Ectodermal cell (in vitro differentiated cells): ENCODE data around the gene TACR1.

Experiments used
- H3K27ac ChIP-seq: 2 replicates; pipeline ENCODE4 v1.7.0; 2013; ENCODE audit warnings: mild to moderate bottlenecking, low read depth, low read length; ENCODE audit not compliant: insufficient read depth, poor library complexity, severe bottlenecking
- H3K27me3 ChIP-seq: 2 replicates; pipeline ENCODE4 v1.7.0; 2013; ENCODE audit warnings: mild to moderate bottlenecking, low read length; ENCODE audit not compliant: insufficient read depth, control insufficient read depth, poor library complexity, severe bottlenecking
- H3K36me3 ChIP-seq: one replicate; pipeline ENCODE4 v1.7.0; 2013; ENCODE audit warnings: low read length; ENCODE audit not compliant: control insufficient read depth, insufficient read depth
- H3K4me1 ChIP-seq: one replicate; pipeline ENCODE4 v1.7.0; 2013; ENCODE audit warnings: low read length; ENCODE audit not compliant: control insufficient read depth, insufficient read depth
- H3K4me3 ChIP-seq: 2 replicates; pipeline ENCODE4 v1.7.0; 2013; ENCODE audit warnings: low read depth, low read length, control low read depth; ENCODE audit not compliant: insufficient read depth
- H3K9me3 ChIP-seq: 2 replicates; pipeline ENCODE4 v1.7.0; 2013; ENCODE audit warnings: mild to moderate bottlenecking, low read length, moderate library complexity; ENCODE audit not compliant: control insufficient read depth
- WGBS, 2 experiments: methylation state at CpG; one replicate each; pipeline ENCODE4 v1.1.7; 2013; ENCODE audit warnings: missing lambda C conversion rate in 2 of 2; 5-methylcytosine and 5-hydroxymethylcytosine counted together

TACR1 gene

DNA sequence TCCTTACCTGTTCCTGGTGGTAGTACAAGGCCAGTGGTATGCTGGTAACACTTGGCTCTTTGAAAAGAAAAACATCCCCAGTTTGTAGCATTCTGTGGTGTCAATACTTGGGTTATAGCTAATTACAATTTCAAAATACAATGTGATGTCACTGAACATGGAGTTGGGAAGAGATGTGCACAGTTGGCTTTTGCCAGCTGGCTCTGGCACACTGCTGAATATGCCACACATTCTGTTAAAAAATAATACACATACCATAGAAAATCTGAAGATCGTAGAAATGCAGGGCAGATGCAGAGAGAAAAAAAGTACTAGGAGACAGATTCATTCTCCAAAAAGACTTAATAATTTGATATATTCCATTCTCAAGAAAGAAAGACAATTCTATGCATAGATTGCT, 101.5 kb downstream of the TACR1 start:
- Histone ChIP-seq H3K27me3 (no peaks in the 10 kb centered on the region), H3K9me3 (no peaks in the 10 kb centered on the region)
- 100% methylated on average over 1 of the region's 1 CpG; no CpG with 5 or more reads in 1 of the 2 experiments for WGBS, 2 experiments

DNA sequence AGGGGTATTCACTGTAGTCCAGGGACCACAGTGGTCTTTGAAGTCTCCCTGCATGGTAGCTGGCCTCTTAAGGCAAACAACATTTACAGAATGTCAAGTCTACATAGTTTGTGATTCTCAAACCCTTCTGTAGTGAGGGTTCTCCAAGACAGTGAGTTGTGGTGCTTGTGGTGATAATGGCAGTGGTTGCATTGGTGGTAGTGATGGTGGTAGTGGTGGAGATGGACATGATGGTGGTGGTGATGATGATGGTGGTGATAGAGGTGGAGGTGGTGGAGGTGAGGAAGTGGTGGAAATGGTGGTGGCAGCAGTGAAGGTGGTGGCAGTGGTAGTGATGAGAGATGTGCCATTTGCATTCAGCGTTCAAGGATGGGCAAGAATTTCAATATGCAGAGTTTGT, 104.9 kb downstream of the TACR1 start:
- no peak overlapping the region for H3K27ac ChIP-seq
- H3K9me3 ChIP-seq = no peaks in the 10 kb centered on the region
- H3K36me3 ChIP-seq = no peaks in the 10 kb centered on the region
- no peaks in the 10 kb centered on the region for H3K27me3 ChIP-seq
- 73 to 75% methylated on average over 1 of the region's 1 CpG for WGBS, 2 experiments
- no peak overlapping the region for H3K4me3 ChIP-seq
- H3K4me1 ChIP-seq = no peaks in the 10 kb centered on the region

More for the DNA sequence above, 101.5 kb downstream of the TACR1 start:
- Histone ChIP-seq H3K4me1 (no peaks in the 10 kb centered on the region), H3K27ac (no peak overlapping the region), H3K36me3 (no peaks in the 10 kb centered on the region), H3K4me3 (no peak overlapping the region)

DNA sequence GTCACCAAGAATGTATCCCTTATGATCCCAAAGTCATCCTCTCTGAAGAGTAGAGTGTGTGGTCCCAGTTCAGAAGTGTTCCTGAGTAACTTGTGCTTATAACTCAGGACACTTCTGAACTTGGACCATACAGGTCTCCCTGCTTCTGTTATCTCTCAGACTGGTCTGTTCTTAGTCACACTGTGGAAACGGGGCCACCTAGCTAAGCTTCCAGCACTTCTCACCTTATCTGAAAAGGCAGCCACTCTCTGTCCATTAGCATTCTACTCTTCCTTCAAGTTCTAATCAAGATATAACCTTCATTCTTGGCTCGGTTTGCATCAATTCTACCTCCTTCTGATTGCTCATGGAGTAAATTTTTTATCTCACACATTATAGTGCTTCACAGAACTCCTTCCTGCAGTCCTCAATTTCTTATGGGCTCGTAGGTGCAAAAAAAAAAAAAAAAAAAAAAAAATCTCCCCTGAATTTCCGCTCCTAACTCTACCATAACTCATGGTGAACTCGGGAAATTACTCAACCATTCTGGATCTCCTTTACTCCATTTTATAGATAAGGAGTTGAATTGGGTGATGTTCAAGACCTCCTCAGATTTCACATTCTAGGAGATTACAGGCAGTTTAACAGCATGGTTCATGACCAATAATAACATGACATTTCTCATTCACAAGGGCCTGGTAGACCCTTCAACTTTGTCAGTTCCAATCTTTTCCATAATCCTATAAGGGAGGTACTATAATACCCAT, 108.4 kb downstream of the TACR1 start:
- Histone ChIP-seq H3K36me3 (no peaks in the 10 kb centered on the region), H3K27me3 (no peaks in the 10 kb centered on the region), H3K4me1 (no peaks in the 10 kb centered on the region), H3K4me3 (no peak overlapping the region), H3K9me3 (no peaks in the 10 kb centered on the region), H3K27ac (no peak overlapping the region)
- WGBS, 2 experiments = 95 to 96% methylated on average over 3 of the region's 5 CpGs

DNA sequence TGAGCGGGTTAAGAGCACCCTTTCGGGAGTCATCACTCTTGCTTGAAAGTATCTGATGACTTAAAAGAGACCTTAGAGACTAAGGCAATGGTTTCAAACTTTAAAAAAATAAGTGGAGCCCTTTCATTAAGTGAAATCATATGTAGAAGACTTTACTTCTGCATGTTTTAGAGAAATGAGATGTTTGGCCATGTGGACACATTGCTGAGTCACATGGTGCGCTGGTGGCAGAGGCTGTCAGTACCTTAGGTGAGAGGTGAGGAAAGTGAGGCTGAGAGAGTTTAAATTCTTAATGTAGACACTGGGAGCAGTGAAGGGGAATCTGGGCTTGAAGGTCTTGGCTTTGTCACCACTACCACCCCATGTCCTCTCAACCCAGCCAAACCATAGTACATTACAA, 109.8 kb downstream of the TACR1 start:
- no peak overlapping the region for H3K27ac ChIP-seq
- H3K9me3 ChIP-seq = no peaks in the 10 kb centered on the region
- no peaks in the 10 kb centered on the region for H3K4me1 ChIP-seq
- WGBS, 2 experiments = 95 to 96% methylated on average over 3 of the region's 3 CpGs
- H3K27me3 ChIP-seq = no peaks in the 10 kb centered on the region
- H3K36me3 ChIP-seq = no peaks in the 10 kb centered on the region
- H3K4me3 ChIP-seq = no peak overlapping the region

DNA sequence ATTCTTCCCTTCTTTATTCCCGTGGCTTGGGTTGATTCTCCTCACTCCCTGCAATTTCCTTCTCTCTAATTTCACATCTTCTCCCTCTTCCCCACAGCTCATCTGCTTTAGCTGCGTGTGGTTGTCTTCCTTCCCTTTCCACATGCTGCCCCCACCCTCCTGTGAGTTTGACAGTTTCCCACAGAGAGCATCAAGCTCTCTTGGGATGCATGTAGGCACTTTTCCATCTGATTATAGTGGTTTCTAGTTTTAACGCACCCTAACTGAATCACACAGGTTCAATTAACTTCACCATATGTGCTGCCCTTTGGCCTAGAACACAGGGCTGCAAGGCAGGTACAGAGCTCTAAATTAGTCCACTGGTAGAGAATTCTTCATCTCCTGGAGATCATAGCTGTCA, 110.5 kb downstream of the TACR1 start:
- Histone ChIP-seq H3K27ac (no peak overlapping the region), H3K4me3 (no peak overlapping the region), H3K36me3 (no peaks in the 10 kb centered on the region), H3K9me3 (no peaks in the 10 kb centered on the region), H3K27me3 (no peaks in the 10 kb centered on the region), H3K4me1 (no peaks in the 10 kb centered on the region)
- WGBS, 2 experiments = 78 to 81% methylated on average over 3 of the region's 3 CpGs

DNA sequence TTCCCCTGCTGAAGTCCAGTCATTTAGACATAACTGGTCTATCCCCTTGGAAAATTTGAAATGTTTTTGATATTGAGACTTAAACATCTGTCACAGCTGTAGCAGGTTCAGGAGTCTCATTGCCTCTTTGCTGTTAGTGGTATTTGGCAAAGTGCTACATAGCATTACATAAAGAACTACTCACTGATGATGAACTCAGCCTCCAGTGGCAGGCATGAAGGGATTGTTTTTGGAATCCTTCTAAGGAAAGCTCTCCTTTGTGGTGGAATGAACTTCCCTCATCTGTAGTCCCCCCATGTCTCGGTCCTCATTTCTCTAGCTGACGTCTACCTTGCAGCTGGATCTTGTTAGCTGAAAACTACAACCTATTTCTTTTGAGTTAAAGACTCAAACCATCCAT, 111.6 kb downstream of the TACR1 start:
- H3K9me3 ChIP-seq = no peaks in the 10 kb centered on the region
- H3K4me3 ChIP-seq = no peak overlapping the region
- no peaks in the 10 kb centered on the region for H3K4me1 ChIP-seq
- 80 to 85% methylated on average over 2 of the region's 2 CpGs for WGBS, 2 experiments
- no peaks in the 10 kb centered on the region for H3K27me3 ChIP-seq
- H3K36me3 ChIP-seq = no peaks in the 10 kb centered on the region
- no peak overlapping the region for H3K27ac ChIP-seq

DNA sequence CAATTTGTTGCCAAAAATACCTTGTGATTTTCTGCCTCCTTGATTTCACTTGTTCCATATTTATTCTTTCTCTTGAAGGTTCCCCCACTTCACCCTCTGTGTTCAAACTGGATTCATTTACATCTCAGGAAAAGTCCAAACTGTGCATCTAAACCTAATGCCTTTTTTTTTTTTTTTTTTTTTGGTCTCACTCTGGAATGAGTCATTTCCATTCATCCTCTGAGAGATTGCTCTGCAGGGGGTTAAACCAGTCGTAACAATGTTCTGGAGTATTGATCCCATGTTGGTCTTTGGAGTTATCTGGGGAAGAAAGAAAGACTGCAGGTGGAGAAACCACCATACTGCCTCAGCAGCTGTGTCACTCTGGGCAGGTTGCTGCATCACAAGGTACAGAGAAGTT, 119.7 kb downstream of the TACR1 start:
- H3K27me3 ChIP-seq = no peaks in the 10 kb centered on the region
- H3K4me3 ChIP-seq = no peak overlapping the region
- H3K27ac ChIP-seq = no peak overlapping the region
- 49 to 57% methylated on average over 1 of the region's 1 CpG for WGBS, 2 experiments
- no peaks in the 10 kb centered on the region for H3K9me3 ChIP-seq
- no peaks in the 10 kb centered on the region for H3K36me3 ChIP-seq
- H3K4me1 ChIP-seq = no peaks in the 10 kb centered on the region

DNA sequence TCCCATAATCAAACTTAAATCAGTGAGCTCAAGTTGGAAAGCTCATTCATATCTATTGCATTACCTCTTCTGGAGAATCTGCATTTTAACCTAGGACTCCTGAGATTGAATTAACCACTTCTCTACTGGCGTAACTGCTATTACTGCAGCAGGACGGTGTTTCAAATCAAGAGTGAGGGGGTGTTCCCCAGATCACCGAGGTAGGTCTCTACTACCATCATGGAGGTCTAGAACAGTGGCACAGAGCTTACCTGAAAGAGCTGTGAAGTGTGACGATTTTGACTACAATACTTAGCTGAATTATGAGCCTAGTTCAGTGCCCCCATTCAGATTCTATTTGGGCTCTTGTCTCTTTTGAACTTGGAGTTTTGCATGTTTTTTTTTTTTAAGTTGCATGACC, 121.4 kb downstream of the TACR1 start:
- WGBS, 2 experiments = 93 to 95% methylated on average over 4 of the region's 4 CpGs
- Histone ChIP-seq H3K4me3 (no peak overlapping the region), H3K9me3 (no peaks in the 10 kb centered on the region), H3K36me3 (no peaks in the 10 kb centered on the region), H3K27ac (no peak overlapping the region), H3K4me1 (peaks cover 8% of the 10 kb centered on the region), H3K27me3 (no peaks in the 10 kb centered on the region)

DNA sequence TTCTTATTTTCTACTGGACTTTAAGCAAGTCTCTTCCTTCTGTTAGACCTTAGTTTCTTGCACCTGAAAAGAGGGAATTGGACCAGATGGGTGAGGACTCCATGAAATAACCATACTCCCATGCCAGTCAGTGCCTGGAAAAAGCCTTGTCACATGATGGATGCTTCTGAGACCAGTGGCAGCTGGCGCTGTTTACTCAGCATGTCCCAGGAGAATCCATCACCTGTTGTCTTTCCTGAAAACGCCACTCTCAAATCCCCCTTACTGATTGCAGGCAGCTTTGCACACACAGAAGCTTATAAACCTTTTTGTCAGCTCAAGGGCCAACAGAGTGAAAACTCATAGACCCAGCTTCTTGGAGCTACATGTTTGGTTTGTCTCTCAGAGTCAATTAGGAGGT, 123.2 kb downstream of the TACR1 start:
- Histone ChIP-seq H3K36me3 (no peaks in the 10 kb centered on the region), H3K4me3 (no peak overlapping the region), H3K9me3 (no peaks in the 10 kb centered on the region), H3K27ac (no peak overlapping the region), H3K4me1 (peaks cover 8% of the 10 kb centered on the region), H3K27me3 (no peaks in the 10 kb centered on the region)
- 84 to 87% methylated on average over 2 of the region's 2 CpGs for WGBS, 2 experiments

DNA sequence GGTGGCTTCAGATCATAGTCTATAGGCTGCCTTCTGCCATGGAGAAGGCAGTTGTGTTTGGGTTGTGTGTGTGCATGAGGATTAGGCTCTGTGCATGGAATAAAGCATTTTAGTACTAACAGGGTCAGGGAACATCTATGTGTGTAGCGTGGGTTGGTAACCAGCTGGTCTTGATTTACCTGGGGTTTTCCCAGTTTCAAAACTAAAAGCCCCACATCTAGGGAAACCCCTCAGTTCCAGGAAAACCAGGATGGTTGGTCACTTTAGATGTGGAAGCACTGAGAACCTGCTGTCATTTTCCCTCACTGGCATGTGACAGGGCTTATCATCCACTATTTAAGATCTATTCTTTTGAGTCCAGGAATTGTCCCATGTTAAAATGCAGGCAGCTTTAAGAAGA, 124.6 kb downstream of the TACR1 start:
- no peak overlapping the region for H3K27ac ChIP-seq
- WGBS, 2 experiments = 93 to 96% methylated on average over 1 of the region's 1 CpG
- H3K27me3 ChIP-seq = no peaks in the 10 kb centered on the region
- H3K9me3 ChIP-seq = no peaks in the 10 kb centered on the region
- H3K4me1 ChIP-seq = peaks cover 8% of the 10 kb centered on the region
- no peaks in the 10 kb centered on the region for H3K36me3 ChIP-seq
- H3K4me3 ChIP-seq = no peak overlapping the region

DNA sequence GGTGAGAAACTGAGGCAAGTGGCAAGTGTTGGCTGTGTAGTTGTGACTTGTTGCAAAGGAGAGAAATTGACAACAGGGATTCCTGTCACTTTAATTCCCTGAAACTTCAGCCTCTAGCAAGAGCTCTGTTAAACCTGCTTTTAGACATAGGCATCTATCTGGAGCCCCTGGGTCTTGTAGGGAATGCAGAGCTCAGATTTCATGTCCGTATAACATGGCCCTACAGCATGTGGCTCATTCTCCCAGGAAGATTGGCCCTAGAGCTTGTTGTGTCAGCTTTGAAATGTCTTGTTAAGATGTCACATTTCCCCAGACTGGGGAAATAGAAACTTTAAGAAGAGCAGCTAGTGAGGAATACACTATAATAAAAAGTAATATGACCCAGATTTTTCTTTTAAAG, 125.1 kb downstream of the TACR1 start:
- Histone ChIP-seq H3K4me1 (peaks cover 8% of the 10 kb centered on the region), H3K27ac (no peak overlapping the region), H3K4me3 (no peak overlapping the region), H3K36me3 (no peaks in the 10 kb centered on the region), H3K27me3 (no peaks in the 10 kb centered on the region), H3K9me3 (no peaks in the 10 kb centered on the region)
- WGBS, 2 experiments = 21 to 28% methylated on average over 1 of the region's 1 CpG
